ENCODE results near the gene C19orf85.

The C19orf85 gene

GRCh38 chr19:55479451-55480230 lies 15.1 kb upstream of the C19orf85 start:
- DNase-seq = no peak
- intact Hi-C loops (cut with DNase I) = no loop called here

- intact Hi-C loops (cut with DNase I) = no loop called here
- no peak for DNase-seq
Measured at GRCh38 chr19:55479045-55479444, 14.5 kb upstream of the C19orf85 start.

GRCh38 chr19:55478364-55478763 lies 13.8 kb upstream of the C19orf85 start:
- no peak for DNase-seq
- intact Hi-C loops (cut with DNase I) = no loop called here

- no peak for DNase-seq
- intact Hi-C loops (cut with DNase I) = no loop called here
Measured at GRCh38 chr19:55477905-55478304, 13.4 kb upstream of the C19orf85 start.

- DNase-seq = peak; percentile 98 to 100 (median 99)
- intact Hi-C loops (cut with DNase I) = no loop called here
Measured at GRCh38 chr19:55476100-55476775, 11.7 kb upstream of the C19orf85 start, which contains the start of gene ZNF628. TSS of gene ZNF628 (plus strand) at chr19:55476617. CDS start at chr19:55479911, 3,294 bp downstream.

- intact Hi-C loops (cut with DNase I) = no loop called here
- DNase-seq = no peak
Measured at GRCh38 chr19:55474269-55475265, 10.0 kb upstream of the C19orf85 start.

- DNase-seq = no peak
- intact Hi-C loops (cut with DNase I) = no loop called here
Measured at GRCh38 chr19:55473225-55474012, 8.9 kb upstream of the C19orf85 start.

- no peak for DNase-seq
- intact Hi-C loops (cut with DNase I) = no loop called here
Measured at GRCh38 chr19:55472463-55472862, 7.9 kb upstream of the C19orf85 start.

GRCh38 chr19:55471266-55471665 lies 6.7 kb upstream of the C19orf85 start:
- intact Hi-C loops (cut with DNase I) = no loop called here
- no peak for DNase-seq

- intact Hi-C loops (cut with DNase I) = loop anchor here (5.0 kb wide), 1 partner anchor 34 kb away; no protein-coding TSS in a partner anchor
- DNase-seq = no peak
Measured at GRCh38 chr19:55468054-55468393, 3.5 kb upstream of the C19orf85 start.

- intact Hi-C loops (cut with DNase I) = loop anchor here (5.0 kb wide), 1 partner anchor 35 kb away; no protein-coding TSS in a partner anchor
- peak in 5 of 10 donors; percentile 56 to 94 (median 70) for DNase-seq
Measured at GRCh38 chr19:55467236-55468053, 2.9 kb upstream of the C19orf85 start.

GRCh38 chr19:55466241-55466614 lies 1.7 kb upstream of the C19orf85 start:
- no peak for DNase-seq
- intact Hi-C loops (cut with DNase I) = loop anchor here (5.0 kb wide), 1 partner anchor 36 kb away; no protein-coding TSS in a partner anchor

GRCh38 chr19:55465460-55466240 lies 1.1 kb upstream of the C19orf85 start:
- DNase-seq = peak in 1 of 10 donors; percentile 77
- intact Hi-C loops (cut with DNase I) = loop anchor here (5.0 kb wide), 1 partner anchor 37 kb away; no protein-coding TSS in a partner anchor

- intact Hi-C loops (cut with DNase I) = loop anchor here (5.0 kb wide), 1 partner anchor 77 kb away; the partner anchor contains the start of gene RPL28
- no peak for DNase-seq
Measured at GRCh38 chr19:55464039-55464661, 401 bp downstream of the C19orf85 start.

GRCh38 chr19:55463583-55464031 lies 944 bp downstream of the C19orf85 start:
- intact Hi-C loops (cut with DNase I) = loop anchor here (5.0 kb wide), 1 partner anchor 76 kb away; the partner anchor contains the start of gene RPL28
- peak in 2 of 10 donors; percentile 76 to 78 for DNase-seq

GRCh38 chr19:55462722-55463121 lies 1.8 kb downstream of the C19orf85 start:
- DNase-seq = no peak
- intact Hi-C loops (cut with DNase I) = loop anchor here (5.0 kb wide), 1 partner anchor 75 kb away; the partner anchor contains the start of gene RPL28

GRCh38 chr19:55461974-55462626 lies 2.5 kb downstream of the C19orf85 start:
- intact Hi-C loops (cut with DNase I) = loop anchor here (5.0 kb wide), 1 partner anchor 75 kb away; the partner anchor contains the start of gene RPL28
- no peak for DNase-seq

All from posterior cingulate gyrus (tissue), 11 donors.